Stromal cell of bone marrow (primary cell): ENCODE data around the gene SARDH.

Experiments used
- DNase-seq: peaks from one replicate; pipeline ENCODE4 v3.0.0-alpha.2; 2012; ENCODE audit warnings: low read depth

SARDH gene

GRCh38 chr9:133733796-133734533 is 4.2 kb downstream of the SARDH start:
- no peak for DNase-seq

GRCh38 chr9:133733421-133733795 is 4.7 kb downstream of the SARDH start:
- DNase-seq, result no peak

GRCh38 chr9:133732639-133733408 is 5.3 kb downstream of the SARDH start:
- no peak for DNase-seq

GRCh38 chr9:133731876-133732638 is 6.1 kb downstream of the SARDH start:
- DNase-seq, result no peak

GRCh38 chr9:133730994-133731715 is 7.0 kb downstream of the SARDH start:
- DNase-seq, result no peak

- no peak for DNase-seq
Measured at GRCh38 chr9:133729617-133730281, 8.4 kb downstream of the SARDH start.

GRCh38 chr9:133728856-133729616 is 9.1 kb downstream of the SARDH start:
- DNase-seq, result no peak

- no peak for DNase-seq
Measured at GRCh38 chr9:133727876-133728441, 10.2 kb downstream of the SARDH start.

GRCh38 chr9:133727277-133727875 is 10.8 kb downstream of the SARDH start:
- DNase-seq, result no peak

GRCh38 chr9:133726401-133727276 is 11.5 kb downstream of the SARDH start:
- no peak for DNase-seq

- no peak for DNase-seq
Measured at GRCh38 chr9:133725886-133726285, 12.3 kb downstream of the SARDH start.

- no peak for DNase-seq
Measured at GRCh38 chr9:133718563-133719315, 19.4 kb downstream of the SARDH start.

GRCh38 chr9:133717113-133718031 is 20.8 kb downstream of the SARDH start:
- no peak for DNase-seq

GRCh38 chr9:133716564-133717112 is 21.5 kb downstream of the SARDH start:
- DNase-seq, result no peak

GRCh38 chr9:133715866-133716563 is 22.1 kb downstream of the SARDH start:
- no peak for DNase-seq

- DNase-seq, result no peak
Measured at GRCh38 chr9:133715295-133715865, 22.8 kb downstream of the SARDH start.
